Activated T-cell treated with anti-CD3 and anti-CD28 coated beads, Interleukin-2, amount 50 U/mL, for 24 hours (primary cell): ENCODE data around the gene SLC24A3.

Source experiments
- DNase-seq: peaks from one replicate; pipeline ENCODE4 v3.0.0-alpha.2; 2020
- H3K27ac Mint-ChIP-seq: 2 replicates; pipeline ENCODE4 v1.8.0; 2020; ENCODE audit warnings: mild to moderate bottlenecking, mixed read lengths
- H3K27me3 Mint-ChIP-seq: 2 replicates; pipeline ENCODE4 v1.8.0; 2020; ENCODE audit warnings: mixed read lengths
- H3K36me3 Mint-ChIP-seq: 2 replicates; pipeline ENCODE4 v1.8.0; 2020; ENCODE audit warnings: low read depth, mixed read lengths
- H3K4me1 Mint-ChIP-seq: 2 replicates; pipeline ENCODE4 v1.8.0; 2020; ENCODE audit warnings: low read depth, mixed read lengths
- H3K4me3 Mint-ChIP-seq: 2 replicates; pipeline ENCODE4 v1.8.0; 2020; ENCODE audit warnings: mild to moderate bottlenecking, moderate library complexity, mixed read lengths
- H3K9me3 Mint-ChIP-seq: 2 replicates; pipeline ENCODE4 v1.8.0; 2020; ENCODE audit warnings: mixed read lengths

The SLC24A3 gene

DNA sequence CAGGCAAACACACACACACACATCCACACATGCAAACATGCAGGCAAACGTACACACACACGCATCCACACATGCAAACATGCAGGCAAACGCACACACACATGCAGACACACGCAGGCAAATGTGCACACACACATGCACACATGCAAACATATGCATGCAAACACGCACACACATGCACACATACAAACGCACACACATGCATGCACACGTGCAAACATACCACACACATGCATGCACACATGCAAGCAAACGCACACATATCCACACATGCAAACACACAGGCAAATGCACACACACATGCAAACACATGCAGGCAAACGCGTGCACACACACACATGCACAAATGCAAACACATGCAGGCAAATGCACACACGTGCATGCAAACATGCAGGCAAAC is 498.7 kb downstream of the SLC24A3 start:
- Mint-ChIP-seq H3K4me3 (no peak overlapping the region), H3K4me1 (no peaks in the 10 kb centered on the region), H3K36me3 (no peaks in the 10 kb centered on the region), H3K27me3 (no peaks in the 10 kb centered on the region), H3K9me3 (peaks cover 4% of the 10 kb centered on the region), H3K27ac (no peak overlapping the region)
- DNase-seq, result no peak

DNA sequence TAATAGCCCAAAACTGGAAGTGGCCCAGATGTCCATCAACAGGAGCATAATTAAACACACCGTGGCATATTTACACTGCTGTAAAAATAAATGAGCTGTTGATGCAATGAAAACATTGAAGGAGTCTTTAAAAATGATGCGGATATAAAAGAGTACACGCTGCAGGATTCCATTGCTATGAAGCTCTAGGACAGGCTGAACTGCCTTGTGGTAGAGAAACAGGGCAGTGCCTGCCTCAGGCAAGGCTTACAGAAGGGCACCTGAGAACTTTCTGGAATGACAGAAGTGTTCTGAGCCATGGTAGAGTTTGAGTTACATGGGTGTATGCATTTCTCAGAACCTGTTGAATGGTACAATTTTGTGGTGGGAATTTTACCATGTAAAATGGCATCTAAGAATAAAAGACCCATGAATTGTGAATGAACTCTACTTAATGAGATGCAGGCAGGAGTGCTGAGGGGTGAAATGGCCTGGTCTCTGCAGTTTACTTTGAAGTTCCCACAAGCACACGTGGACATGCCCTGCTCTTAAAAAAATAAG is 500.3 kb downstream of the SLC24A3 start:
- Mint-ChIP-seq H3K27me3 (no peaks in the 10 kb centered on the region), H3K36me3 (no peaks in the 10 kb centered on the region), H3K27ac (no peak overlapping the region), H3K9me3 (peaks cover 8% of the 10 kb centered on the region), H3K4me3 (no peak overlapping the region), H3K4me1 (no peaks in the 10 kb centered on the region)
- no peak for DNase-seq

DNA sequence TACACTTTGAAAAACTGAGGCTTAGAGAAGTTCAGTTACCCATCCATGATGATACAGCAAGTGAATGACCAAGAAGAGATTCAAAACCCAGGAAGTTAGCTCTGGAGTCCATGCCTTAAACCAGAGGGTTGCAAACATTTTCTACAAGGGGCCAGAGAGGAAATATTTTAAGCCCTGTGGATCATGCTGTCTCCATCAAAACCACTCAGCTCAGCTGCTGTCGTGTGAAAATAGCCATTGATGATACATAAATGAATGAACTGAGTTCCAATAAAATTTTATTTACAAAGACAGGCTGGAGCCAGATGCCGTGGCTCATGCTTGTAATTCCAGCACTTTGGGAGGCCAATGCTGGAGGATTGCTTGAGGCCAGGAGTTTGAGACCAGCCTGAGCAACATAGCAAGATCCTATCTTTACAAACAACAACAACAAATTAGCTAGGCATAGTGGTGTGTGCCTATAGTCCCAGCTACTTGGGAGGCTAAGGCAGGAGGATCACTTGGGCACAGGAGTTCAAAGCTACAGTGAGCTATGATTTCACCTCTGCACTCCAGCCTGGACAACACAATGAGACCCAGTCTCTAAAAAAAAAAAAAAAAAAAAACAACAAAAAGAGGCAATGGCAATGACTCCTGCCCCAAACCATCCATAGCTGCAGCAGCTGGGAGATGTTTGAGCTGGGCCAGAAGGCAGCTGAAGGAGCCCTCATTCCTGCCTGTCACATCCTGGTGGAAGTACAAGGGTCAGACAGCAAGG is 501.6 kb downstream of the SLC24A3 start:
- H3K36me3 Mint-ChIP-seq, result no peaks in the 10 kb centered on the region
- H3K9me3 Mint-ChIP-seq, result peaks cover 10% of the 10 kb centered on the region
- no peak overlapping the region for H3K27ac Mint-ChIP-seq
- H3K27me3 Mint-ChIP-seq, result no peaks in the 10 kb centered on the region
- no peak for DNase-seq
- H3K4me3 Mint-ChIP-seq, result no peak overlapping the region
- no peaks in the 10 kb centered on the region for H3K4me1 Mint-ChIP-seq

DNA sequence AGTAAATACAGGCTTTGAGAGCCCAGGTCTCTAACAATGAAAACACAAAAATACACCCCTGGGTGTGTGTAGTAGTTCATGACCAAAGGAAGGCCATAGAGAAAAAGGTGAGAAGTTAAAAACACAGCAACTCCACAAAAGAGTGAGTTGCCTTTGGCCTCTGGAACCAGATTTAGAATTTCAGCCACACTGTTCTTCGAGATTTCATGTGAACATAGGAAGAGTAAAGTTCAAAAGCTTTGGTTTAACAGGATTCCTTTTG is 502.1 kb downstream of the SLC24A3 start:
- Mint-ChIP-seq H3K4me1 (no peaks in the 10 kb centered on the region), H3K36me3 (no peaks in the 10 kb centered on the region), H3K4me3 (no peak overlapping the region), H3K27ac (no peak overlapping the region), H3K9me3 (peaks cover 10% of the 10 kb centered on the region), H3K27me3 (no peaks in the 10 kb centered on the region)
- no peak for DNase-seq

DNA sequence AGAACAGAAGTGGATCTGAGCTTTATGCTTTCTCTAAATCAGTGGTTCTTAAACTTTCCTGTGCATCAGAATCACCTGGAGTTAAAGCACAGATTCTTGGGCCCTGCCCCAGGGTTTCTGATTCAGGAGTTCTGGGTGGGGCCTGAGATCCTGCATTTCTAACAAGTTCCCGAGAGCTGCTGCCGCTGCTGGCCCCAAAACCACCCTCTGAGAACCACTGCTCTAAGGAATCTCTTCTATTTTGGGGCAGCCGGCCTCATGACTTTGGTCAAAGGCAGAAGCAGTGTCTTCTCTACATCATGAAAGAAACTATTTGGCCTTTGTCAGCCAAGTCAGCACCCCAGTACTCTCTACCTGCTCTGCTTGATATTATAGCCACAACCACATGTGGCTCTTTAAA is 503.5 kb downstream of the SLC24A3 start:
- Mint-ChIP-seq H3K4me1 (no peaks in the 10 kb centered on the region), H3K27ac (no peak overlapping the region), H3K36me3 (no peaks in the 10 kb centered on the region), H3K27me3 (no peaks in the 10 kb centered on the region), H3K9me3 (peaks cover 10% of the 10 kb centered on the region), H3K4me3 (no peak overlapping the region)
- no peak for DNase-seq

DNA sequence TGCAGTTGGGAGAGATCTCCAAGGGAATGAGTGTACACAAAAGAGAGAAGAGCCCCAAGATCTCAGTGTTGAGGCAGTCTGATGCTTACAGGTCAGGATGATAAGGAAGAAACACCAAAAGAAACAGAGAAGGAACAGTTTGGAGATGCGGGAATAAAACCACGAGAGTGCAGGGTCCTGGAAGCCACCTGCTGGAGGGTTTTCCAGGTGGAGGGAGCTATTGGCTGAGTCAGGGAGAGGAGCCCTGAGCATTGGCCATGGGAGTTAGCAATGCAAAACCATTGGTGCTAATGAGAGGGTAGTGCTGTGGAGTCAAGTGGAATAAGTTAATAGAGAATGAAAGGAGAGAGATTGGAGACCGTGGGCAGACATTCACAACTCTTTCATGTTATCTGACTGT is 506.4 kb downstream of the SLC24A3 start:
- Mint-ChIP-seq H3K4me3 (no peak overlapping the region), H3K27ac (no peak overlapping the region), H3K9me3 (peaks cover 6% of the 10 kb centered on the region), H3K4me1 (no peaks in the 10 kb centered on the region), H3K36me3 (no peaks in the 10 kb centered on the region), H3K27me3 (no peaks in the 10 kb centered on the region)
- no peak for DNase-seq

DNA sequence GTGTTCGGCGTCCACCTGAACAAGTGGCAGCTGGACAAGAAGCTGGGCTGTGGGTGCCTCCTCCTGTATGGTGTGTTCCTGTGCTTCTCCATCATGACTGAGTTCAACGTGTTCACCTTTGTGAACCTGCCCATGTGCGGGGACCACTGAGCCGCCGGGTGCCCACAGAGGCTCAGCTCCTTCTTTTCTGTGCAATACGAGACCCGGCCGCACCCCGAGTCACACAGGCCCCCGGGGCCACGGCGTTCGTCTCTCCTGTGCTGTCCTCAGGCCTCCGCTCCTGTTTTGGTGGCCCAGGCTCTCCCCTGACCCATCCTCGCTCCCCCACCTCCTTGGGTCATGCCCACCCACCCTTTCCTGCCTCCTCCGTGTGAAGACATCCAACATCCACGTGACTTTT is 508.5 kb downstream of the SLC24A3 start:
- Mint-ChIP-seq H3K4me1 (no peaks in the 10 kb centered on the region), H3K36me3 (no peaks in the 10 kb centered on the region), H3K9me3 (peaks cover 6% of the 10 kb centered on the region), H3K4me3 (no peak overlapping the region), H3K27ac (no peak overlapping the region), H3K27me3 (no peaks in the 10 kb centered on the region)
- no peak for DNase-seq

DNA sequence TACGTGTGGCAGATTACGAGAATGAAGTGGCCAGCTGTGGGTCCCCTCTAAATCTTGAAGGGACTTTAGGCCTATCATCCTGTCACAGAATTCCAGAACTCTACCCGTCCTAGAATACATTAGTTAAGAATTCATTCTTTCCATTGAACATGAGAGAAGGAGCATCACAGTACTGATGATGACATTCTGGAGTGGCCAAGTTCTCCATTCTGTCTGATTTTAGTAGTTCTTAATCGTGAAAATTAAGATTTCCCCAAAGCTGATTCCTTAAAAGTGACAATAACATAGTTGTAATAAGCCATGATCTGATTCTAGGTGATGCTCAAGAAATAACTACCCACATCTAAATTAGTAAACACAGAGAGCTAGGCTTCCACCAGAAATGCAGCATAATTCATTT is 510.6 kb downstream of the SLC24A3 start:
- Mint-ChIP-seq H3K4me3 (no peak overlapping the region), H3K27me3 (no peaks in the 10 kb centered on the region), H3K36me3 (no peaks in the 10 kb centered on the region)

DNA sequence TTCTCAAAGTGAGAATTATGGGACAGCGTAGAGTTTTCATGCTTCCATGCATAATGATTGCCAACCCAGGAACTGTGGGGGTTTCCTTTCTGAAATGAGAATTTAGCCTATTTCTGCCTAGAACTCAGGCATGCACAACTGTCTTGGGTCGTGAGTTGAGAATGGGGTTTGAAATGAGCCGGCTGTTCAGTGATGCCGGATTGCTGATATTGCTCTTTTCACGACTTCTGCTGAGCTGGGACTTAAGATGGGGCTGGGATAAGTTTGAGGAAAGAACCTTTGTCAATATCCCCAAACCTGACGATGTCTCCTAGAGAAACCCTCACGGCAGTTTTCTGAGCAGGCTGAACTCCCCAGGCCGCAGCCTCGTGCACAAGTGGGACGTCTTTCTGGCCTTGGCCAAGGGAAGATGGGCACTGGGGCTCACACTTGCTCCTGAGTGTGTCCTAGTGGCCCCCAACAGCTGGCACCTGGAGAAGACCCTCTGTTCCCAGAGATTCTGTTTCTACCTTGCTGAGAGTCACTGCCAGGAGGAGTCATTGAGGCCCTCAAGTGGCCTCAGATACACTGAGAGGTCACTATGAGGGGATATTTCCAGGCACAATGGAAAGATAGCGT is 511.5 kb downstream of the SLC24A3 start:
- DNase-seq, result no peak
- no peaks in the 10 kb centered on the region for H3K27me3 Mint-ChIP-seq
- H3K36me3 Mint-ChIP-seq, result no peaks in the 10 kb centered on the region
- no peak overlapping the region for H3K27ac Mint-ChIP-seq
- no peaks in the 10 kb centered on the region for H3K9me3 Mint-ChIP-seq
- H3K4me3 Mint-ChIP-seq, result no peak overlapping the region
- no peaks in the 10 kb centered on the region for H3K4me1 Mint-ChIP-seq

More for the DNA sequence above, 510.6 kb downstream of the SLC24A3 start:
- DNase-seq, result no peak
- H3K27ac Mint-ChIP-seq, result no peak overlapping the region
- H3K9me3 Mint-ChIP-seq, result no peaks in the 10 kb centered on the region
- H3K4me1 Mint-ChIP-seq, result no peaks in the 10 kb centered on the region

DNA sequence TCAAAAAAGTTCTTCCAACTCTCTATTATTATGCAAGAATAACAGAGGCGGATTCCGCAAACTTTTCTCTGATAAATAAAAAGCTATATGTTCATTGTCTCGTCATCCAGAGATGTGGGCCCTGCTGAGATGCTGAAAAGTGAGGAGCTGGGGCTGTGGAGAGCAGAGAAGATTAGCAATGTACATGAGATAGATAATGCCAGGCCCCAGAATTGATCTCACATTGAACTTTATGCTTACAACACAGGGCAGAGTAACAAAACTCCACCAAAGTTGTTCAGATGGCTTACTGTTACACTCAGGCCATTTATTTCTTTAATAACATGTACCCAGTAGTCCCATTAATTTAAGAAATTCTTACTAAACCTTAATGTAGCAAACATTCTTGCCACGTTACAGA is 512.9 kb downstream of the SLC24A3 start:
- Mint-ChIP-seq H3K36me3 (no peaks in the 10 kb centered on the region), H3K9me3 (no peaks in the 10 kb centered on the region), H3K4me1 (no peaks in the 10 kb centered on the region), H3K27ac (no peak overlapping the region), H3K4me3 (no peak overlapping the region), H3K27me3 (no peaks in the 10 kb centered on the region)
- no peak for DNase-seq

DNA sequence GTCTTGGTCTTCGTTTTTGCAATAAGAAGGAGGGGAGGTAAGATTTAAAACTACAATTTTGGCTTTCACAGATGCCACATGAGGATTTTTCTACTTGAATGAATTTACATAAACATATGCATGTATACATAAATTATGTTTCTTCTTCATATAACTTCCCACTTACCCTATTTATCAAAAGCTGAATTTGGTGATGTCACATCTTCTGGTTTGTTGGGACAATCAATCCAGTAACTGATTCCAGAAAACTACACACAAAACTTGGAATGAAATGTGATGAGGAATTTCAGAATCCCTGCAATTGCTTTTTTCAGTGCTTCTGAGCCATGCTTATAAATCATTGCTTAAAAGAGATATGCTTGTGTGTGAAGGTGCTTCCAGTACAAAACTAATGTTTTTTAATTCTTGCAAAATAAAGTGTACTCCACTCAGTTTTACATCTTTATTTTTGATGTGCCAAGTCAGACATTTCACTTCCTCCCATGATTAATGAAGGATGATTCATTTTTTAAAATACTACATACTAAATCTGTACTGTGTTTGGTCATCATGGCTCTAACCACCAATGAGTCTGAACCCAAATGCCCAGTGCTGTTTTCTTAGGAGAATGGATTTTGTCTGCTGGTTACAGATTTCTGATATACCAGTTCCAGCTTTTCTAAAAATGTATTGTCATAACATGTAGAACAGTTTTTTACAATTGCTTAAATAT is 513.5 kb downstream of the SLC24A3 start:
- DNase-seq, result no peak
- Mint-ChIP-seq H3K4me3 (no peak overlapping the region), H3K9me3 (no peaks in the 10 kb centered on the region), H3K4me1 (no peaks in the 10 kb centered on the region), H3K27ac (no peak overlapping the region), H3K36me3 (no peaks in the 10 kb centered on the region), H3K27me3 (no peaks in the 10 kb centered on the region)

DNA sequence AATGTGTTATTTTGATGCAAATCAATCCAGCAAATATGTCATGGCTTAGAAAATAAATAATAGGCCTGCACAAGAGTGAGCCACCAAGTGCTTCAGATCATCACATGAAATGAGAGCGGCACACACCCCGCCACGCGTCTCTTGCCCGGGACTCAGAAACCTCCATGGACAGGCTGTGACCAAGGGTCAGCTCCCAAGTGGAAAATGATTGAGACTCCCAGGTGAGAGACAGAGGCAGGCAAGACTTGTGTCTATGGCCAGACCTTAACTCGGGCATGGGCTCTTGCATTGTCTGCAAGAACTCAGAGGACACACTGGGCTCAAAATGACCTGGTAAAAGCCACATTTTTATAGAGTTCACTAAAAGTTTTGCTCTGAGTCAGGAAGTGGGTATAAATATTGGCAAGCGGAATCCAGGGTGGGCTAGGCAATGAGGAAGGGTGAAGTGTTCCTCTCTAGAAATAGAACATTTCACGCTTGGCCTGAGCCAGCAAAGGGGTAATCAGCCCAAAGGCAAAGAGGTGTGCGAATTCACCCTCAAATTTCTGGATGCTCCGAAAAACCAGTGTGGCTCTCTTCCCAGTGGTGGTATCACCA is 514.9 kb downstream of the SLC24A3 start:
- no peaks in the 10 kb centered on the region for H3K4me1 Mint-ChIP-seq
- no peaks in the 10 kb centered on the region for H3K36me3 Mint-ChIP-seq
- no peaks in the 10 kb centered on the region for H3K9me3 Mint-ChIP-seq
- H3K27me3 Mint-ChIP-seq, result no peaks in the 10 kb centered on the region
- H3K27ac Mint-ChIP-seq, result no peak overlapping the region
- no peak overlapping the region for H3K4me3 Mint-ChIP-seq
- DNase-seq, result no peak

DNA sequence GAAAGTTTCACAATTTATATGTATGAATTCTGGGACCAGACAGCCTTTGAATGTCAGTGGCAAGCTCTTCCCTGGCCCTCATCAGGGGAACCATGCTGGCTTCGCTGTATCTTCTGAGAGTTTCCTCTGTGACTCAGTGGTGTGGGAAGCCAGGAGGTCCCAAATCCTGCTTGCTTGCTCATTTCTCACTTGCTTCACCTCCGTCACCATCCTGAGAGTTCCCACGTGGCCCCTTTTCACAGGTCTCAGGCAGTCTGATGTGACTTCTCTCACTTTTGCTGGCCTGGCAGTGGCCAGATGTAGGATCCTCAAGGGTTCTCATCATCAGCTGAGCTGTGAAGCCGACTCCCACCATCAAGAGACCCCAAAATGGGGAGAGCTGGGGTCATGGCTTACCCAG is 517.2 kb downstream of the SLC24A3 start:
- H3K4me3 Mint-ChIP-seq, result no peak overlapping the region

DNA sequence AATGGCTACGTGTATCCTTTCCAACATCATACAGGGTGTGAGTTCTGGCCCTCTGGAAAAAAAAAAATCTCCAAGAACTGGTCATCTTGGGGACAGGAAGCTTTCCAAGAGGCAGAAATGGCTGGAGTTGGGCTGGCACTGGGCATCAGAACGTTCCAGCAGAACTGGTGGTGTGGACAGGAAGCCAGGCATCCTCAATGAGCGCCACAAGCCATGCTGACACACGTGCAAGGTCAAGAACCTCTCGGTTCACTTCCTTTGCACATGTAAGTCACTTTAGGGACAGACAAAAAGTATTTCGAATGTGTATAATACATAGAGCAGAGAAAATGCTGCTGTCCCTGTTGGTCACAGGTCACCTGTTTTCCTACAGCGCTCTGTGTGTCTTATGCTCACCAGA is 518.3 kb downstream of the SLC24A3 start:
- no peak for DNase-seq
- peaks cover 5% of the 10 kb centered on the region for H3K4me1 Mint-ChIP-seq
- H3K36me3 Mint-ChIP-seq, result no peaks in the 10 kb centered on the region
- no peak overlapping the region for H3K4me3 Mint-ChIP-seq
- no peaks in the 10 kb centered on the region for H3K27me3 Mint-ChIP-seq
- no peak overlapping the region for H3K27ac Mint-ChIP-seq
- no peaks in the 10 kb centered on the region for H3K9me3 Mint-ChIP-seq

More for the DNA sequence above, 517.2 kb downstream of the SLC24A3 start:
- H3K9me3 Mint-ChIP-seq, result no peaks in the 10 kb centered on the region
- DNase-seq, result no peak
- H3K36me3 Mint-ChIP-seq, result no peaks in the 10 kb centered on the region
- no peaks in the 10 kb centered on the region for H3K4me1 Mint-ChIP-seq
- H3K27ac Mint-ChIP-seq, result no peak overlapping the region
- no peaks in the 10 kb centered on the region for H3K27me3 Mint-ChIP-seq

DNA sequence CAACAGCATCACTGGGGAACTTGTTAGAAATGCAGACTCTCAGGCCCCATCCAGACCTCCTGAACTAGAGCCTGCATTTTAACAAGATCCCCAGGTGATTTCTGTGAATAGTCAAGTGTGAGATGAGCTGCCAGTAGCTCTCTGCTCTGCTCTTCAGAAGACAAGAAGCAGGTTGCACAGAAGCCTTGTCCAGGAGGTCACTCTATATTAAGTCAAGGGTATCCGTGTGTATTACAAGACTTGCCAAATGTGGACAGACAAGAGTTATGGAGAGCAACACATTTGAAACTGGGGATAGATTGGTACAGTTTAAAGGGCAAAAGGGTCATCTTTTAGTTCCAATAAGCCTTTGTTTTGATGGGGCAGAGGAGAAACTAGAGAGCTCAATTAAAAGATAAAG is 522.4 kb downstream of the SLC24A3 start:
- Mint-ChIP-seq H3K27me3 (peaks cover 9% of the 10 kb centered on the region), H3K27ac (no peak overlapping the region)
- DNase-seq, result no peak

More for the DNA sequence above, 522.4 kb downstream of the SLC24A3 start:
- Mint-ChIP-seq H3K9me3 (no peaks in the 10 kb centered on the region), H3K4me1 (peaks cover 16% of the 10 kb centered on the region), H3K36me3 (no peaks in the 10 kb centered on the region), H3K4me3 (no peak overlapping the region)
